GM12878 (cell line): Measurements from ENCODE around the gene CPO. TPM values are rescaled to one million over a fixed set of nuclear protein-coding genes. Genes with fewer than 3 reads are reported as not detected.

Experiments used
- ATAC-seq: fragments of 200-7000 bp; cut with Tn5 transposase; 3 replicates; pipeline ENCODE4 v1.9.1; 2020; ENCODE audit warnings: mild to moderate bottlenecking, moderate library complexity
- BruUV-seq: library from RNA; stranded (reverse); fragments of 400-500 nt; replicated peaks from 2 replicates; lab custom pipeline; 2021; lab: Mats Ljungman, UMichigan
- CTCF ChIA-PET: fragments of 300-600 bp; sonication (Branson Sonifier 250); formaldehyde crosslinking; extraction: SDS; loops from one replicate; lab custom pipeline; 2021; ENCODE audit warnings: inconsistent platforms; lab: Yijun Ruan, JAX
- POLR2A ChIA-PET: fragments of 350-600 bp; formaldehyde crosslinking; extraction: SDS; loops from one replicate; lab custom pipeline; 2021; ENCODE audit warnings: inconsistent platforms; lab: Charles Lee
- RAD21 ChIA-PET: fragments of 300-600 bp; sonication (Branson Sonifier 250); formaldehyde crosslinking; loops from one replicate; lab custom pipeline; 2023; ENCODE audit warnings: antibody characterized with exemption; ENCODE audit not compliant: unreplicated experiment; lab: Charles Lee
- SMC1A ChIA-PET: fragments of 300-600 bp; sonication (Branson Sonifier 250); formaldehyde crosslinking; loops from one replicate; lab custom pipeline; 2023; ENCODE audit not compliant: unreplicated experiment, uncharacterized antibody; lab: Charles Lee
- DNase-seq: peaks from one replicate; pipeline ENCODE4 v3.0.0-alpha.2; 2011; ENCODE audit warnings: low read depth, low spot score
- FAIRE-seq: peaks from 3 replicates; lab custom pipeline; 2011; peaks lifted over from hg19 to GRCh38; lab: Jason Lieb, UNC
- H2AFZ ChIP-seq: 2 replicates; pipeline ENCODE4 v1.6.0; 2011; ENCODE audit warnings: low read depth, low read length, control low read depth; ENCODE audit not compliant: control insufficient read depth
- H3K27ac ChIP-seq: 2 replicates; pipeline ENCODE4 v1.5.1; 2011; ENCODE audit warnings: control low read depth; ENCODE audit not compliant: control insufficient read depth, insufficient read depth
- H3K27me3 ChIP-seq, 2 experiments: replicated peaks in 1 of 2; 2 replicates each; pipeline versions ENCODE4 v1.6.0 to v1.6.1; 2011; ENCODE audit warnings: low read length in 1 of 2; ENCODE audit not compliant: control insufficient read depth in 2 of 2, insufficient read depth in 2 of 2
- H3K36me3 ChIP-seq, 2 experiments: 2 replicates each; pipeline ENCODE4 v1.5.1; 2011; ENCODE audit warnings: low read length in 1 of 2; ENCODE audit not compliant: control insufficient read depth in 2 of 2, insufficient read depth in 2 of 2
- H3K4me1 ChIP-seq: 2 replicates; pipeline ENCODE4 v1.6.1; 2011; ENCODE audit warnings: mild to moderate bottlenecking, low read length, moderate library complexity, mixed read lengths; ENCODE audit not compliant: control insufficient read depth, insufficient read depth
- H3K4me2 ChIP-seq: 2 replicates; pipeline ENCODE4 v1.6.0; 2011; ENCODE audit warnings: control low read depth; ENCODE audit not compliant: control insufficient read depth, insufficient read depth
- H3K4me3 ChIP-seq: fragments of 200-600 bp; sonication (generic); 2 replicates; pipeline ENCODE4 v1.5.1; 2016
- H3K79me2 ChIP-seq: 2 replicates; pipeline ENCODE4 v1.6.0; 2011; ENCODE audit warnings: low read length; ENCODE audit not compliant: control insufficient read depth, insufficient read depth
- H3K9ac ChIP-seq: 2 replicates; pipeline ENCODE4 v1.8.0; 2011; ENCODE audit warnings: low read length, control low read depth, mixed read lengths; ENCODE audit not compliant: control insufficient read depth, insufficient read depth
- H3K9me3 ChIP-seq: replicated peaks from 3 replicates; pipeline ENCODE4 v1.5.1; 2011; ENCODE audit warnings: mild to moderate bottlenecking, low read length; ENCODE audit not compliant: control insufficient read depth, insufficient read depth
- H4K20me1 ChIP-seq: 2 replicates; pipeline ENCODE4 v1.6.0; 2011; ENCODE audit not compliant: control insufficient read depth, insufficient read depth
- CEBPB ChIP-seq, 2 experiments: fragments of 150-350 bp in 1 of 2; IDR thresholded peaks; 2 replicates each; pipeline ENCODE4 v1.6.1; 2012 to 2014; ENCODE audit warnings: low read depth in 2 of 2, low read length in 2 of 2, borderline replicate concordance in 1 of 2, inconsistent platforms in 1 of 2
- EP300 ChIP-seq, 2 experiments: fragments of 150-350 bp in 1 of 2; IDR thresholded peaks; 2 replicates each; pipeline ENCODE4 v1.6.1; 2011 to 2012; ENCODE audit warnings: low read depth in 2 of 2, low read length in 2 of 2, borderline replicate concordance in 1 of 2, improper control_type of control experiment in 1 of 2, inconsistent platforms in 1 of 2; ENCODE audit not compliant: control insufficient read depth in 1 of 2
- GABPA ChIP-seq: IDR thresholded peaks from 2 replicates; pipeline ENCODE4 v1.6.1; 2014; ENCODE audit warnings: antibody characterized with exemption, low read depth, mild to moderate bottlenecking, inconsistent platforms
- JUNB ChIP-seq: IDR thresholded peaks from 2 replicates; pipeline ENCODE4 v1.6.1; 2016; ENCODE audit warnings: antibody characterized with exemption, mild to moderate bottlenecking
- POLR2AphosphoS5 ChIP-seq: IDR thresholded peaks from 2 replicates; pipeline ENCODE4 v1.6.1; 2011; ENCODE audit warnings: mild to moderate bottlenecking, low read length, inconsistent platforms
- RAD21 ChIP-seq: IDR thresholded peaks from 2 replicates; pipeline ENCODE4 v1.6.1; 2011; ENCODE audit warnings: mild to moderate bottlenecking, low read depth, low read length, moderate library complexity; ENCODE audit not compliant: insufficient read depth
- RCOR1 ChIP-seq: conservative IDR thresholded peaks from 2 replicates; pipeline ENCODE4 v1.6.1; 2012; ENCODE audit warnings: low read depth, low read length, improper control_type of control experiment
- STAT1 ChIP-seq: fragments of 450-650 bp; conservative IDR thresholded peaks from 2 replicates; pipeline ENCODE4 v1.6.1; 2014; ENCODE audit warnings: antibody characterized with exemption, mild to moderate bottlenecking
- TCF7 ChIP-seq: IDR thresholded peaks from 2 replicates; pipeline ENCODE4 v1.6.1; 2014; ENCODE audit warnings: antibody characterized with exemption, borderline replicate concordance
- ZNF592 ChIP-seq: fragments of 450-650 bp; IDR thresholded peaks from 2 replicates; pipeline ENCODE4 v1.6.1; 2017; ENCODE audit warnings: mild to moderate bottlenecking, moderate library complexity
- WGBS: methylation state at CpG from one replicate; pipeline ENCODE4 v1.1.6; 2016; ENCODE audit warnings: low lambda C conversion rate; ENCODE audit not compliant: insufficient replicate concordance, insufficient coverage; ENCODE audit errors: missing lambda C conversion rate; 5-methylcytosine and 5-hydroxymethylcytosine counted together
- in situ Hi-C: fragments of 300-500 bp; cut with MboI; formaldehyde crosslinking; loops from 9 replicates; pipeline ENCODE4 v1.14.3; 2018; ENCODE audit warnings: mixed read lengths
- intact Hi-C: fragments of 100-400 bp; cut with micrococcal nuclease; formaldehyde crosslinking; loops from one replicate; pipeline ENCODE4 v1.14.2; 2022; ENCODE audit not compliant: unreplicated experiment
- polyA plus RNA-seq, 11 experiments: library from polyadenylated mRNA; depleted of rRNA in 4 of 11; unstranded in 6 of 11; stranded (reverse) in 5 of 11; fragments of >200 nt; fragmentation: Nextera tagmentation in 4 of 11; fragmentation: Illumina TruSeq in 1 of 11; extraction: Ambion mirVana in 4 of 11; extraction: Trizol in 1 of 11; gene quantifications; 1 replicate in 1 of 11; 2 replicates in 10 of 11; pipeline versions ENCODE4 v1.2.1 to v1.2.3, GENCODE V29; 2011 to 2016; ENCODE audit warnings: inconsistent platforms in 2 of 11, missing spikeins in 2 of 11, low read depth in 1 of 11
- total RNA-seq, 4 experiments: library from RNA; depleted of rRNA in 3 of 4; stranded (reverse); fragments of >200 nt in 3 of 4; fragmentation: Illumina TruSeq in 1 of 4; extraction: Trizol in 1 of 4; gene quantifications; 2 replicates each; pipeline versions ENCODE4 v1.2.1 to v1.2.3, GENCODE V29; 2013 to 2021

The CPO gene
- total and polyA plus RNA-seq, 10 of the 15 experiments (the other 5 are each of a cell fraction or from before 2014, with no cell fraction given): 0.13 to 0.14 TPM; not detected in 8

DNA sequence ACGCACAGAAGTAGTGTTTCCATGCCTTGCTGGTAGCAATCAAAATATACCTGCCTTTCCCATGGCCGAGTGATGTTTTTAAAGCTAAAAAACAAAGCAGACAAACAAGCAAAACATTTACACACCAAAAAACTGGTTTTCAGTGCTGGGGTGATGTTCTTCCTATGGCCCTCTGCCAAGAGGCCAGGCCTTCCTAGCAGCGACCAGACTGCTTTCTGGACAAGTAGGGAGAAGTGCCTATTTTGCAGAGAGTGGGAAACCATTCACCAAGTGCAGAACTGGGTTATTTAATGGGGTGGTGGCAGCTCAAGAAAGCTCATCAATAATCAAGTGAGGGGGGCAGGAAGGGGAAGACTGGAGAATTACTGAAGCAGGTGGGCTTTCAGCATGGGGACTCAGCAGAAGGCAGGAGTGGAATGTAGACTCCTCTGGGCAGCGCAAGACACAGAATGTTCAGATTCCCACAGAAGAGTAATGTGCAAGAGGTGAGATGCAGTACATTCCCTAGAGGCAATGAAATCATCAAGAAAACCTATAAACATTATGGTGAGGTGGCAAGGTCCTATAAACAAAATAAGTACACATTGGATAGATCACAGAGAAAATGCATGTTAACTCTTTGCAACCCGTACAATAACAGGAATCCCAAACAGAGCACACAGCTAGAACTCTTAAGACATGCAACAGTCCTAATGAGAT is 44.0 kb downstream of the CPO start:
- H3K27me3 ChIP-seq: no peaks in the 10 kb centered on the region
- intact Hi-C loops: no loop called here
- H2AFZ ChIP-seq: no peak overlapping the region
- RAD21 ChIA-PET: interaction anchor here (1.0 to 1.8 kb wide), 2 partner anchors 184 to 490 kb away, joined by 3 to 5 read pairs; no protein-coding TSS in a partner anchor
- no TSS peak for BruUV-seq
- no peak overlapping the region for H3K4me2 ChIP-seq
- no peaks in the 10 kb centered on the region for H3K79me2 ChIP-seq
- FAIRE-seq (no peak), ATAC-seq (no peak), DNase-seq (no peak)
- no peaks in the 10 kb centered on the region; the same call in 2 of the 3 replicates for H3K9me3 ChIP-seq
- H3K4me1 ChIP-seq: no peaks in the 10 kb centered on the region
- no peak overlapping the region for H3K4me3 ChIP-seq
- WGBS: 31% methylated on average over 5 of the region's 5 CpGs
- SMC1A ChIA-PET: interaction anchor here (0.7 to 1.7 kb wide), 3 partner anchors 12 to 490 kb away, joined by 4 to 7 read pairs (median 4); no protein-coding TSS in a partner anchor
- no peaks in the 10 kb centered on the region for H4K20me1 ChIP-seq
- TF ChIP-seq RCOR1 (no peak), POLR2AphosphoS5 (no peak), STAT1 (no peak), RAD21 (no peak), ZNF592 (no peak), CEBPB (IDR thresholded peaks at IDR 0.05; ENCODE audit: borderline replicate concordance in 1 of 2, low read depth in 2 of 2, low read length in 2 of 2) (no peak), GABPA (no peak), EP300 (IDR thresholded peaks at IDR 0.05; ENCODE audit: borderline replicate concordance in 1 of 2, control insufficient read depth in 1 of 2, low read depth in 2 of 2, low read length in 2 of 2) (no peak), JUNB (no peak), TCF7 (no peak)
- H3K27ac ChIP-seq: no peak overlapping the region
- CTCF ChIA-PET: interaction anchor here (1.0 to 5.0 kb wide), 2 partner anchors 490 to 822 kb away, joined by 3 to 21 read pairs; no protein-coding TSS in a partner anchor
- in situ Hi-C loops: no loop called here
- no peaks in the 10 kb centered on the region for H3K36me3 ChIP-seq
- POLR2A ChIA-PET: no interaction called here
- no peak overlapping the region for H3K9ac ChIP-seq
